ENCODE measurements around the gene PXYLP1. TPM values are rescaled to one million over a fixed set of nuclear protein-coding genes. Genes with fewer than 3 reads are reported as not detected.

The PXYLP1 gene
- total RNA-seq, 2 experiments from 2014 or later: 3.6 to 4.2 TPM

- Histone ChIP-seq H3K36me3 (ENCODE audit: insufficient read depth, low read length) (no peaks in the 10 kb centered on the region), H4K20me1 (ENCODE audit: insufficient read depth, low read length) (no peaks in the 10 kb centered on the region), H3K27ac (ENCODE audit: low read depth, low read length, poor library complexity, severe bottlenecking) (no peak overlapping the region), H3K9me2 (ENCODE audit: insufficient read depth, low read length) (no peaks in the 10 kb centered on the region), H3K9me3 (ENCODE audit: low read length) (no peaks in the 10 kb centered on the region), H3K4me2 (ENCODE audit: low read length) (no peak overlapping the region), H3K4me3 (ENCODE audit: low read depth, low read length, poor library complexity, severe bottlenecking) (no peak overlapping the region), H2AFZ (ENCODE audit: low read length) (no peak overlapping the region), H3K4me1 (ENCODE audit: insufficient read depth, low read length, poor library complexity, severe bottlenecking) (no peaks in the 10 kb centered on the region), H3K79me2 (ENCODE audit: insufficient read depth, low read depth, low read length) (no peaks in the 10 kb centered on the region)
- ChIA-PET POLR2A (interaction anchor here (1.4 to 1.6 kb wide), 2 partner anchors 10 to 12 kb away, joined by 4 to 5 read pairs; no protein-coding TSS in a partner anchor), CTCF (ENCODE audit: unreplicated experiment) (interaction anchor here (0.5 kb wide), 1 partner anchor 1901 kb away, joined by 3 read pairs; no protein-coding TSS in a partner anchor)
- intact Hi-C loops (cut with micrococcal nuclease; ENCODE audit: unreplicated experiment): no loop called here
- no TSS peak for BruUV-seq (replicated peaks)
- no peak for TF ChIP-seq EZH2phosphoT487 (IDR thresholded peaks at IDR 0.05; ENCODE audit: borderline replicate concordance, low read depth, low read length)
- TF ChIP-seq CTCF (conservative IDR thresholded peaks at IDR 0.05; ENCODE audit: low read length): no peak
- DNase-seq (ENCODE audit: low spot score): no peak
Measured at GRCh38 chr3:141246224-141246957, 14.8 kb downstream of the PXYLP1 start.

- no TSS peak for BruUV-seq (replicated peaks)
- DNase-seq (ENCODE audit: low spot score): no peak
- Histone ChIP-seq H2AFZ (ENCODE audit: low read length) (no peak overlapping the region), H4K20me1 (ENCODE audit: insufficient read depth, low read length) (no peaks in the 10 kb centered on the region), H3K9me2 (ENCODE audit: insufficient read depth, low read length) (no peaks in the 10 kb centered on the region), H3K79me2 (ENCODE audit: insufficient read depth, low read depth, low read length) (no peaks in the 10 kb centered on the region), H3K4me1 (ENCODE audit: insufficient read depth, low read length, poor library complexity, severe bottlenecking) (no peaks in the 10 kb centered on the region), H3K9me3 (ENCODE audit: low read length) (no peaks in the 10 kb centered on the region), H3K27ac (ENCODE audit: low read depth, low read length, poor library complexity, severe bottlenecking) (no peak overlapping the region), H3K36me3 (ENCODE audit: insufficient read depth, low read length) (no peaks in the 10 kb centered on the region), H3K4me3 (ENCODE audit: low read depth, low read length, poor library complexity, severe bottlenecking) (no peak overlapping the region), H3K4me2 (ENCODE audit: low read length) (no peak overlapping the region)
- CTCF ChIA-PET (ENCODE audit: unreplicated experiment): interaction anchor here (0.5 kb wide), 1 partner anchor 1900 kb away, joined by 3 read pairs; no protein-coding TSS in a partner anchor
- intact Hi-C loops (cut with micrococcal nuclease; ENCODE audit: unreplicated experiment): no loop called here
- POLR2A ChIA-PET: interaction anchor here (1.4 kb wide), 1 partner anchor 12 kb away, joined by 4 read pairs; no protein-coding TSS in a partner anchor
- TF ChIP-seq CTCF (conservative IDR thresholded peaks at IDR 0.05; ENCODE audit: low read length) (no peak), EZH2phosphoT487 (IDR thresholded peaks at IDR 0.05; ENCODE audit: borderline replicate concordance, low read depth, low read length) (no peak)
Measured at GRCh38 chr3:141246958-141247301, 15.3 kb downstream of the PXYLP1 start.

- no peak overlapping the region for H3K27ac ChIP-seq (ENCODE audit: low read depth, low read length, poor library complexity, severe bottlenecking)
- ChIA-PET CTCF (ENCODE audit: unreplicated experiment) (no interaction called here), POLR2A (interaction anchor here (0.6 to 1.3 kb wide), 2 partner anchors 9 to 88 kb away, joined by 3 to 5 read pairs; no protein-coding TSS in a partner anchor)
- no peaks in the 10 kb centered on the region for H4K20me1 ChIP-seq (ENCODE audit: insufficient read depth, low read length)
- intact Hi-C loops (cut with micrococcal nuclease; ENCODE audit: unreplicated experiment): no loop called here
- no peaks in the 10 kb centered on the region for H3K9me3 ChIP-seq (ENCODE audit: low read length)
- TF ChIP-seq EZH2phosphoT487 (IDR thresholded peaks at IDR 0.05; ENCODE audit: borderline replicate concordance, low read depth, low read length) (no peak), CTCF (conservative IDR thresholded peaks at IDR 0.05; ENCODE audit: low read length) (no peak)
- no peak for DNase-seq (ENCODE audit: low spot score)
- no peaks in the 10 kb centered on the region for H3K9me2 ChIP-seq (ENCODE audit: insufficient read depth, low read length)
- no TSS peak for BruUV-seq (replicated peaks)
- no peak overlapping the region for H3K4me2 ChIP-seq (ENCODE audit: low read length)
- H3K79me2 ChIP-seq (ENCODE audit: insufficient read depth, low read depth, low read length): no peaks in the 10 kb centered on the region
- H3K4me3 ChIP-seq (ENCODE audit: low read depth, low read length, poor library complexity, severe bottlenecking): no peak overlapping the region
- no peaks in the 10 kb centered on the region for H3K36me3 ChIP-seq (ENCODE audit: insufficient read depth, low read length)
- no peaks in the 10 kb centered on the region for H3K4me1 ChIP-seq (ENCODE audit: insufficient read depth, low read length, poor library complexity, severe bottlenecking)
- H2AFZ ChIP-seq (ENCODE audit: low read length): no peak overlapping the region
Measured at GRCh38 chr3:141248064-141248463, 16.4 kb downstream of the PXYLP1 start.

Data from OCI-LY7 (cell line).